GM18520 (cell line): ENCODE results near the gene SLCO4A1.

Experiments
- ATAC-seq: cut with Tn5 transposase; IDR thresholded peaks from one replicate; pipeline ENCODE4 v1.9.1; 2021; ENCODE audit not compliant: unreplicated experiment

The SLCO4A1 gene

GRCh38 chr20:62696989-62697388 lies 54.7 kb downstream of the SLCO4A1 start:
- ATAC-seq, result no peak

GRCh38 chr20:62697468-62697912 lies 55.2 kb downstream of the SLCO4A1 start:
- ATAC-seq, result no peak

DNA sequence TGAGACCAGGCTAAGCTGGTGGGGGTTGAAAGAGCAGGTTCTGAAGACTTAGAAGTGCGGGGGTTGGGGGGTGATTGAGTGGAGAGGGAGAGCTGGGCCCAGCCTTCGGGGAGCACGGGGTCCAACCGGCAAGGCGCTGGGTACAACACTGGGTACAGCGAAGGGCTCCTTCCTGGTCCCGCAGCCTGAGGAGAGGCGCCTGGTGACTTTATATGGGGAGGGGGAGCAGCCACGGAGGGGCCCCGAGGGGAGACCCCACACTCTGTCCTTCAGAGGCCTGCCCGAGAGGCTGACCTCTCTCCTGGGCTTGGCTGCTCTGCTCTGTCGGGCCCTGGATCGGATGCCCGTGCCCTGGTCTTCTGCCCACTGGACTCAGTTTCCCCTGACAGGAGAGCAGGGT lies 55.9 kb downstream of the SLCO4A1 start:
- no peak for ATAC-seq

- ATAC-seq, result no peak
Observed at GRCh38 chr20:62699296-62699695, 57.0 kb downstream of the SLCO4A1 start.

GRCh38 chr20:62699741-62700140 lies 57.4 kb downstream of the SLCO4A1 start:
- no peak for ATAC-seq

DNA sequence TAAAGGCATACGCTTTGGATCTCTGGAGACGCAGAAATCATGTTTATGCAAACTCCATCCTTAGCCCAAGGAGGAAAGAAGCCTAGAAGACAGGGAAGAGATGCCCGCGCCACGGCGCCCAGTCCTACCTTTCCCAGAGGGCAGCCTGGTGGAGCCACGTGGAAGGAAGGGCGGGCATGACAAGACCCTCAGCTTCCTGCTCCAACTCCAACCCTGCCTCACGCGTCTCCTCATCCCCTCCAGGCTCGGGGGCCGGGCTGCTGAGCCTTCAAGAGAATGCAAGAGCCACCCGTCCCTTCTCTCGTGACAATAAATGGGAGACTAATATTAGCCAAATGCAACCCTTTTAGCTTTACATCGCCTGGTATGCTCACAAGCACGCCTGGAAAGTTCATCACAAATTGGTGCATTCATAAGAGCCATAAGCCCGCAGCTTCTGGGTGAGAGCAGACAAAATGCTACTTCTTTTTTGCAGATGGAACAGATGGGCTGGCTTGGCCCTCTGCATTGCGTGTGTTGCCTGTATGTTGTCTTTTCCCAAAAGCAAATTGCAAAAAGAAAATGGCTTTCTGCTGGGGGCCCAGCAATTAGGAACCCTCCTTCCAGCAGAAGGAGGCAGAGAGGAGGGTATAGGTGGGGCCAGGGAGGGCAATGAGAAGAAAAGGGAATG lies 58.1 kb downstream of the SLCO4A1 start:
- ATAC-seq, result no peak

GRCh38 chr20:62701161-62702012 lies 59.1 kb downstream of the SLCO4A1 start:
- no peak for ATAC-seq

GRCh38 chr20:62702013-62702300 lies 59.7 kb downstream of the SLCO4A1 start:
- ATAC-seq, result no peak

DNA sequence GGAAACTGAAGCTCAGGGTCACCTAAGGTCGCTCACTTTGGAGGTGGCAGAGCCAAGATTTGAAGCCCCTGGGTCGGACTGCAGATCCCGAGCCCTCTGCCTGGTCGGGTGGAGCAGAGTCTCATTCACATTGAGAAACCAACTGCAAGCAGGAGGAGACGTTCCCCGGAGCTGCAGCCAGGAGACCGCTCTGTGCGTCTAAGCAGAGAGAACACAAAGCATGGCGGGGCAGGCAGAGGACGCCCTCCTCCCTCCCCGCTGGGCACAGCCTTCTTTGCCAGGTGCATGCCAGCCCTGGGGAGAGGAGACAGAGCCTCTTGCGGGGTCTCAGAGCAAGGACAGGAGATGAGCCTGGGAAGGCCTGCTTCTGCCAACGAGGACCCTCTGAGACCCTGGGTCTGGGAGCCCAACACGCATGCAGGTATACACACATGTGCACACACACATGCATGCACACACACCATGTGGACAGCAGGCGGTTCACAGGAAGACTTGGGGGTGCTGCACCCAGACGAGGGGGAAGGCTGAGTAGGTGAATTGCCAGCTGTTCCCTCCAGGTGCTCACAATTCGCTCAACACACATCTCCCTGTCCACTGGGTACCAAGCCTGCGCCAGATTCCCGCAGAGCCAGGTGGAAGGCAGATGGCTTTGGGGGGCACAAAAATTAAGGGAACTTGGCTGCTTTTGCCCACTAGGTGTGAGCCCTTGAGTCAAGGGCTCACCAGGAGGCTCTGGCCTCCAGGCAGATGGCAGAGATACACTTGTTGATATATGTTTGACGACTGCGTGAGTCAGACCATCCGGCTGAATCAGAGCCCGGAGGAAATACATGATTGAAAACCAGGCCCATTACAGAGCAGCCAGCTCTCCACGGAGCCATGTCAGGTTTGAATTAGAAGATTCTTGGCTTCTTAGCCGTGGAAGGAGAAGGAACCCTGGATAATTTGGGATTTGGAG lies 60.9 kb downstream of the SLCO4A1 start:
- no peak for ATAC-seq

DNA sequence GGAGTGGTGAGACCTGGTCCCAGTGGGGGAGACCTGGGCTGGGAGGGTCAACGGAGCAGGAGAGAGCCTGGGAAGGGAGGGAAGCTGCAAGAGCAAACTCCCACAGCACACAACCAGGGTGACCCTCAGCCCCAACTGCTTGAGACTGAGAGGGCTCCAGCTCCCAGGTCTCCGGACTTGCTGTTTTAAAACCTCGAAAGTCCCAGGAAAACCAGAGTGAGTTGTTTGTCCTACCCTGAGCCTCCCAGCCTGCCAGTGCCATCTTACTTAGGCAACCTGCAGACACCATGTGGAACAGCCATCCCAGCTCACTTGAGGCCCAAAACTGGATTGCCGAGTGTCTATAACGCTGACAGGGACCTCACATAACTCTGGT lies 61.5 kb downstream of the SLCO4A1 start:
- no peak for ATAC-seq

GRCh38 chr20:62704341-62704948 lies 62.1 kb downstream of the SLCO4A1 start:
- ATAC-seq, result no peak

- ATAC-seq, result no peak
Observed at GRCh38 chr20:62705627-62706026, 63.3 kb downstream of the SLCO4A1 start.

DNA sequence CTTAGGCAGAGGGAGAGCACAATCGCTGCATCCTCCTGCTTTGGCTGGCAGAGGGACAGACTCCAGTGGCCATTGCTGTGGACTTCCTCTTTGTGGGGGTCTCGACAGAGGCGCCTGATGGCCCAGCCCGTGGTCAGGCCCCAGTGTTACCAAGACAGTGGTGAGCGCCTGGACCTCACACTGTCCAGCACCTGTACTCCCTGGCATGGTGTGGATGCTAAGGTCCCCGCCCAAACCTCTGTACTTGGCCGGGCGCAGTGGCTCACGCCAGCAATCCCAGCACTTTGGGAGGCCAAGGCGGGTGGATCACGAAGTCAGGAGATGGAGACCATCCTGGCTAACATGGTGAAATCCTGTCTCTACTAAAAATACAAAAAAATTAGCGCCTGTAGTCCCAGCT lies 64.0 kb downstream of the SLCO4A1 start:
- no peak for ATAC-seq

DNA sequence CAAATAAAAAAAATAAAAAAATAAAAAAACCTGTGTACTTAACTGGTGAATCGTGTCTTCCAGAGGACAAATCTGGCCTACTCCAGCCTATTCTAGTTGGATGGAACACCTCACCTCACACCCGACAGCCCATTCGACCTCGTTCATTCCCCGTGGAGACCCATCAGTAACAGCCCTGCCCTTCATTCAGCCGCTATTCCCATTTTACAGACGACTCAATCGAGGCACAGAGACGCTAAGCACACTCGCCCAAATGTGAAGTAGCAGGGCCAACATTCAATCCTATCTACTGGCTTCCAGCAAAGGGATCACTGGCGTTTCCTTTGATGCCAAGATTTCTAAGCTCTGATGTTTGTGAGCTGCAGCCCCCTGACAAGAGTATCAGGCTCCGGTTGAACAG lies 64.6 kb downstream of the SLCO4A1 start:
- ATAC-seq, result no peak

DNA sequence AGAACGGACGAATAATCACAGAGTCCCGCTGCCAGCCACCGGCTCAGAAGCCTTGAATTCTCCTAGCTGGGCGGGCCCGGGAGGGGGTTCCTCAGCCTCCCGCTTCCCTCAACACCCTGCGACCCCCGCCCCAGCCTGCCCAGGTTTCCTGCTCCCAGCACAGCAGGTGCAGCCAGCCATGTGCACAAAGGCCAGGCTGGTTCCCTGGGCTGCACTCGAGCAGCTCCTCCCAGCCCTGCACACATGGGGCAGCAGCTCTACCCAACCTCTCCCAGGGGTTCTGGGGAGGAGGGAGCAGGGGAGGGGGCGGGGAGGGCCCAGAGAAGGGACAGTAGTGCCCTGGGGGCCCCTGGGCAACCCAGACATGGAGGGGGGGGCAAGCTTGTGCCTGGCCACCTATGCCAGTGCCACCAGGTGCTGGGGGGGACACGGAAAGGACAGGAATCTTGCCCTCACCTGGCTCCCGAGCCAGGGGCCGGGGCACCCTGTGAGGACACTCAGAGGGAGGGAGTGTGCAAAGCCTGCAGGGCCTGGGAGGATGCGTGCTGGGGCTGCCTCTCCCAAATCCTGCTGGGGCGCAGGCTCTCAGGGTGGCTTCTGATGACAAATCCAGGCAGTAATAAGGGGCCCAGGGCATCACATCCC lies 65.1 kb downstream of the SLCO4A1 start:
- ATAC-seq, result no peak

GRCh38 chr20:62707921-62708521 lies 65.7 kb downstream of the SLCO4A1 start:
- ATAC-seq, result no peak

GRCh38 chr20:62708591-62709536 lies 66.6 kb downstream of the SLCO4A1 start, which contains the start of gene NTSR1:
Gene NTSR1 (plus strand): TSS chr20:62708836. CDS start chr20:62709208, 372 bp downstream.
- ATAC-seq, result no peak

GRCh38 chr20:62709537-62709905 lies 67.2 kb downstream of the SLCO4A1 start:
- ATAC-seq, result no peak
